ENCODE results near the gene MME.

MME gene

DNA sequence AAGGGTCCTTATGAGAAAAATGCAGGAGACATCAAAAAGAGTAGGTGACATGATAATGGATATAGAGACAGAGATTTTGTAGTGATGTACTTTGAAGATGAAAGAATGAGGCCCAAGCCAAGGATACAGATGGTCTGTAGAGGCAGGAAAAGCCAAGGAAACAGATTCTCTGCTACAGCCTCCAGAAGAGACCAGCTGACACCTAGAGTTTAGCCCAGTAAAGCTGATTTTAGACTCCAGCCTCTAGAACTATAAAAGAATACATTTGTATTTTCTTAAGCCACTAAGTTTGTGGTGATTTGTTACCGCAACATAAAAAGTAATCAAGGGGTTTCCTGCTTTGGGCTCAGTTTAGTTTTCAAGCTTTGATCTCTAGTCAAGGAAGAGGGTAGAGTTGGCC lies 148.6 kb downstream of the MME start:
- H3K4me3 ChIP-seq (ENCODE audit: low read depth, low read length): no peak overlapping the region
- TF ChIP-seq, protein P1, sequence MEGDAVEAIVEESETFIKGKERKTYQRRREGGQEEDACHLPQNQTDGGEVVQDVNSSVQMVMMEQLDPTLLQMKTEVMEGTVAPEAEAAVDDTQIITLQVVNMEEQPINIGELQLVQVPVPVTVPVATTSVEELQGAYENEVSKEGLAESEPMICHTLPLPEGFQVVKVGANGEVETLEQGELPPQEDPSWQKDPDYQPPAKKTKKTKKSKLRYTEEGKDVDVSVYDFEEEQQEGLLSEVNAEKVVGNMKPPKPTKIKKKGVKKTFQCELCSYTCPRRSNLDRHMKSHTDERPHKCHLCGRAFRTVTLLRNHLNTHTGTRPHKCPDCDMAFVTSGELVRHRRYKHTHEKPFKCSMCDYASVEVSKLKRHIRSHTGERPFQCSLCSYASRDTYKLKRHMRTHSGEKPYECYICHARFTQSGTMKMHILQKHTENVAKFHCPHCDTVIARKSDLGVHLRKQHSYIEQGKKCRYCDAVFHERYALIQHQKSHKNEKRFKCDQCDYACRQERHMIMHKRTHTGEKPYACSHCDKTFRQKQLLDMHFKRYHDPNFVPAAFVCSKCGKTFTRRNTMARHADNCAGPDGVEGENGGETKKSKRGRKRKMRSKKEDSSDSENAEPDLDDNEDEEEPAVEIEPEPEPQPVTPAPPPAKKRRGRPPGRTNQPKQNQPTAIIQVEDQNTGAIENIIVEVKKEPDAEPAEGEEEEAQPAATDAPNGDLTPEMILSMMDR (IDR thresholded peaks at IDR 0.05; ENCODE audit: low read depth, low read length, missing control alignments): no peak
- DNase-seq (ENCODE audit: low read depth): no peak

DNA sequence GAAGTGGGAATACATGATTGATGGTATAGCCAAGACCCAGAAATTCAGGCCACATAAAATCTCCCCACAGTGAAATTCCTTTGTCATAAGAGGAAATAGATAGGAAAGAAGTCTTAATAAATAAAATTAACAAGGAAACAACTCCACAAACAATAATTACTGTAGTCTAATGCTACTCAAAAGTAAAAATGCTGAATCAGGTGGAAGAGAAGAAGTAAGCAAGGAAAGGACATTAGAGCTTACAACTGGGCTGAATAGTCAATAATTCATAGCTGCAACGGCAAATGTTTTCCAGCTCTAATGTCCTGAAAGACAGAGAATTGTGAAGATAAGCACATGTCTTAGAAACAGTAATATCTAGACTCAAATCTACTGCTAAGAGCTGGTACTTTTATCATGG lies 149.0 kb downstream of the MME start:
- no peak for DNase-seq (ENCODE audit: low read depth)
- TF ChIP-seq, protein P1 (IDR thresholded peaks at IDR 0.05; ENCODE audit: low read depth, low read length, missing control alignments): no peak
- no peak overlapping the region for H3K4me3 ChIP-seq (ENCODE audit: low read depth, low read length)

DNA sequence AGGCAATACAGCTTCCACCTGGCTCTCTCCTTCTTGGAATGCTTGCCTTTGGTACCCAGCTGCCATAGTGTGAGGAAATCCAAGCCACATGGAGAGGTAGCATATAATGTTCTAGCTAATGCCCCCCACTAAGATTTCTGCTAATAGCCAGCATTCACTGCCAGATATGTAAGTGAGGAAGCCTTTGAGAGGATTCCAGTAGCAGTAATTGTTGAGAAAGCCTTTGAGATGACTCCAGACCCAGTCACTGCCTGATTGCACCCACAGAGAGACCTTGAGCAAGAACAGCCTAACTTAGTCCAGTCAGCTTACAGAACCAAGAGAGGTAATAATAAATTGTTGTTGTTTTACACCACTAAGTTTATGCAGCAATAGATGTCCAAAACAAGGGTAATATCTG lies 150.3 kb downstream of the MME start:
- DNase-seq (ENCODE audit: low read depth): no peak
- TF ChIP-seq, protein P1 (IDR thresholded peaks at IDR 0.05; ENCODE audit: low read depth, low read length, missing control alignments): no peak
- H3K4me3 ChIP-seq (ENCODE audit: low read depth, low read length): no peak overlapping the region

DNA sequence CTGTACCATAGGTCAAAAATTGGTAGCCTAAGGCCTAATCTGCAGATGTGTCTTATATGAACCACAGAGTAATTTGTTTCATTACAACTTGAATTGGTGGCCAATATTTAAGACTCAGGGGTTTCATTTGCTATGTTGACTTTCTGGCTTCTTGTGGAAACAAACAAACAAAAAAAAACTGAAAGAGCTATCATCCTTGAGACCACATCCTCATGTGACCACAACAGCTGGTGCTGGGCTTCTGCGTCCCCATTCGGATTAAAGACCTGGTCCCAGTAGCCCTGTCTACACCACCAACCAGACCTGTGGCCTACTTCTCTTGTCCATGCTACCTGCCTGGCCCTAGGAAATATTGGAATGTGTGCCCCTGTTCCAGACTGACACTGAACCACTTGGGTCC lies 151.7 kb downstream of the MME start:
- TF ChIP-seq, protein P1 (IDR thresholded peaks at IDR 0.05; ENCODE audit: low read depth, low read length, missing control alignments): no peak

DNA sequence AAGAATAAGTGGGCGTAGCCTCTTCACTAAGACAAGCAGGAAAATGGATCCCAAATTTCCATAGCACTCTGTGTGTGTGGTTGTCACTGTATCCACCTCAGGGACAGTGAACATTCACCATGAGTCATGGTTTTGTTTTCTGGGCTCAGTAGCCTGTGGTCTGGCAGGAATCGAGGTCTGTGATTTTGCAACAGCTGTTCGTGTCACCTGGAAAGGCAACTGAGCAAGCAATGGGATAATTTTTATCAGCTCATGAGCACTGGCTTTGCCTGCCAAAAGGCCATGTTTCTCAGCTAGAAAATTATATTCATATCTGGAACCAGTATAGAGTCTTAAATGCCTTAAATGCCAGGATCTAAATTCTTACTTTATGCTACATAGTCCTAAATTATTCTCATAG lies 152.5 kb downstream of the MME start:
- TF ChIP-seq, protein P1 (IDR thresholded peaks at IDR 0.05; ENCODE audit: low read depth, low read length, missing control alignments): no peak
- DNase-seq (ENCODE audit: low read depth): no peak
- no peak overlapping the region for H3K4me3 ChIP-seq (ENCODE audit: low read depth, low read length)

More for the DNA sequence above, 151.7 kb downstream of the MME start:
- DNase-seq (ENCODE audit: low read depth): no peak
- no peak overlapping the region for H3K4me3 ChIP-seq (ENCODE audit: low read depth, low read length)

DNA sequence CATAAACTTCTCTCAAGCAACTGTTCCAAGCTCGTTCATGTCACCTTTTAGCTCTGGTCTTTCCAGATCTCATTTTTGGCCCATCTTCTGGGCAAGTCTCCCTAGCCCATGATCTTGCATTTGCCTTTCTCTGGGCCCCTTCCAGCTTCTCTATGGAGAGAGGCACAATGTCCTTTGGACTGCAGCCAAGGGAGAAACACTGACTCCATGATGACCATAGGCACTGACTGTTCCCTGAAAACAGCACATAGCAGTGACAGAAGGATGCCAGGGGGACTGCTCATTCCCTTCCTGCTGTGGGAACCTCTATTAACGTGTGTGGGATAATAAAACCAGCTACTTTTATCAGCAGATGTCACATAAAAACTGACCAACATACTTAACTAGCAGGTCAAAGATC lies 153.1 kb downstream of the MME start:
- no peak for DNase-seq (ENCODE audit: low read depth)
- H3K4me3 ChIP-seq (ENCODE audit: low read depth, low read length): no peak overlapping the region
- TF ChIP-seq, protein P1 (IDR thresholded peaks at IDR 0.05; ENCODE audit: low read depth, low read length, missing control alignments): no peak

Data from GM12864 (cell line).